ENCODE results near the gene COL9A1. TPM values are rescaled to one million over a fixed set of nuclear protein-coding genes. Genes with fewer than 3 reads are reported as not detected.

The COL9A1 gene
- total RNA-seq, 2 experiments from 2014 or later: not detected

DNA sequence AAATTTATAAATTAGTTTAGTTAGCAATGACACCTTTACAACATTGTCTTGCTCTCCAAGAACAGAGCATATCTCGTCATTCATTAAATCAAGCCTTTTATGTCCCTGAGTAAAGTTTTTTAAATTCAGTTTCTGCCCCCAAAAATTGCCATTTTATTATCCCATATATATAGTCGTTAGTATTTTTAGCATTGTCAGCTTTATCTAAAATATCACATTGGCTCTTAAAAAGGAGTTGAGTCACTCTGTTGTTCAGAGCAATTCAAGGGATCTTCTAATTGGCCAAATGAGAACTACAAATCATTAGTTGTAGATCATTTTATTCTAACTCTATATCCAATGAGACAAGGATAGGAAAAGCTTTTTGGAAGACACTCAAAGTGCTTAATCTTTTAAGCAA is 127.1 kb downstream of the COL9A1 start:
- H3K9me3 Mint-ChIP-seq (ENCODE audit: low read depth): no peaks in the 10 kb centered on the region
- ATAC-seq (no peak), DNase-seq (no peak)
- no peaks in the 10 kb centered on the region for H3K36me3 Mint-ChIP-seq
- CTCF ChIA-PET: interaction anchor here (1.5 kb wide), 1 partner anchor 10 kb away, joined by 3 read pairs; no protein-coding TSS in a partner anchor
- no peak overlapping the region for H3K27ac Mint-ChIP-seq
- no peaks in the 10 kb centered on the region for H3K4me1 Mint-ChIP-seq
- no peak overlapping the region for H3K4me3 Mint-ChIP-seq
- H3K27me3 Mint-ChIP-seq: peaks cover 7% of the 10 kb centered on the region

DNA sequence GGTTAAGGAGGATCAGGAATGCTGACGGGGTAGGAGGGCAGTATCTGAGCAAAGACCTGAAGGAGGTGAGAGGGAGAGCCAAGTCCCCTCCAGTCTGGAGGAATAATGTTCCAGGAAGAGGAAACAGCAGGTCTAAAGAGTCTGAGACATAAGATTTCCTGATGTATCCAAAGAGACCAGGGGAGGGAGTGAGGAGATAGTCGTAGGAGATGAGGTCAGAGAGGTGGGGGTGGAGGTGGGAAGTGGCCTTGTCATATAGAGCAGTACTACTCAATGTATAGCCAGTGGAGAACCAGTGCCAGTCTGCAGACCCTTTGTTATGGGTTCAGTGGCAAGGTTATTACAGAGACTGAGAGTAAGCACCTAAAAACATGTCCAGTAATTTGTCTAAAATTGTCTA is 130.6 kb downstream of the COL9A1 start:
- peaks cover 22% of the 10 kb centered on the region for H3K27me3 Mint-ChIP-seq
- no peak overlapping the region for H3K4me3 Mint-ChIP-seq
- no peaks in the 10 kb centered on the region for H3K36me3 Mint-ChIP-seq
- no peaks in the 10 kb centered on the region for H3K4me1 Mint-ChIP-seq
- ATAC-seq (no peak), DNase-seq (no peak)
- no peaks in the 10 kb centered on the region for H3K9me3 Mint-ChIP-seq (ENCODE audit: low read depth)
- no peak overlapping the region for H3K27ac Mint-ChIP-seq
- CTCF ChIA-PET: no interaction called here

DNA sequence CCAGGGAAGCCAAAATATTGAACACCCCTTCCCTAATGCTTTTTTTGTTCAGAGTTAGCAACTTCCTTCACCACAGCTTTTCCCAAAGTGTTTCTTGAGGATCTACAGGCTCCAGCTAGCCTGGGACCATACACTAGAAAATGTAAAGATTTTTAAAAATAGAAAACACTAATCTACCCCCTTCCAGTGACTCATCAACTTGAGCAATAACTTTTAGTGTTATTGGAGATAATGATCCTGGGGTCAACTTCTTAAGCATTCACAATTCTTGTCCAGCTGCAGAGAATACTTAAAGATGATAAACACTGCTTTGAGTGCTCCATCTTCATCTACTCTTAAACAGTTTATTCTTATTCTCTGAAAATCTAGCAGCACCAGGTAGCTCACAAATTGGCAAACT is 131.6 kb downstream of the COL9A1 start:
- no peak overlapping the region for H3K27ac Mint-ChIP-seq
- H3K9me3 Mint-ChIP-seq (ENCODE audit: low read depth): no peaks in the 10 kb centered on the region
- peaks cover 30% of the 10 kb centered on the region for H3K27me3 Mint-ChIP-seq
- DNase-seq (no peak), ATAC-seq (no peak)
- CTCF ChIA-PET: no interaction called here
- no peaks in the 10 kb centered on the region for H3K36me3 Mint-ChIP-seq
- no peak overlapping the region for H3K4me3 Mint-ChIP-seq
- peaks cover 3% of the 10 kb centered on the region for H3K4me1 Mint-ChIP-seq

DNA sequence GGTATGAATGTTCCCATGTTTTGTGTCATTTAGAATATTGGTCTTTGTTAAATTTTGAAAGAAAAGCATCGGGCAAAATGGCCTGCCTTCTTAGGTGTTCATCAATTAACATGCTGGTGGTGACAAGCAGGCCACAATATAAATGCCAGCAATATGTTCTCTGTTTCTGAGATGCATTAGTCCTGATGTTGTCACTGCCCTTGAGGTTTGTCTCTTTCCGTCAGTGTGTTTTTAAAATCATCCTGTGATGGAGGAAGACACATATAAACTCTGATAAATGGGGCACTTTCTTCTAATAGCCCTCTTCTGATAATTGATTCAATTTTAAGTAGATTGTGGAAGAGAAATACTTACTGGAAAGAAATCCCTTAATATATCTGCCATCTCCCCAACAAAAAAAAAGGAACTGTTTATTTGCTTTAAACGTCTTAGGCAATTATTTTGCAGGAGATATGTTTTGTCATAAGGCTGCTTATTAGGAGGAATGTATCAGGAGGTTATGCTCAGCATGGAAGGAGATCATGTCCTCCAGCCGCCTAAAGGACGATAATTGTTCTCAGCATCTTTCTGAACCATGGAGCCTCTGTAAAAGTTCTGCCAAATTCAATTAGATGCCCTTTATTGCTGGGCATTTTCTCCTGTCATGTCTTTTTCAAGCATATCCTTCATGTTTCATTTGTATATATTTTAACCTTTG is 134.1 kb downstream of the COL9A1 start:
- Mint-ChIP-seq H3K36me3 (no peaks in the 10 kb centered on the region), H3K9me3 (ENCODE audit: low read depth) (no peaks in the 10 kb centered on the region), H3K4me3 (no peak overlapping the region), H3K27ac (no peak overlapping the region), H3K4me1 (peaks cover 3% of the 10 kb centered on the region), H3K27me3 (peaks cover 39% of the 10 kb centered on the region)
- no peak for ATAC-seq
- CTCF ChIA-PET: no interaction called here
- DNase-seq: no peak

Other genes with a start within 250 kb of the COL9A1 start
- 10 to 100 TPM in 1 of 2 experiments, 1 to 10 TPM in 1; 9.7 to 10.2 TPM for gene FAM135A, start 110.4 kb upstream of the COL9A1 start, total RNA-seq

Data from activated CD8-positive, alpha-beta memory T cell treated with anti-CD3 and anti-CD28 coated beads, Interleukin-2, amount 10 ng/mL, durations not matched to agents 7 days and 5 days (primary cell).